B cell (primary cell): ENCODE measurements around the gene TRAPPC5. TPM values are rescaled to one million over a fixed set of nuclear protein-coding genes. Genes with fewer than 3 reads are reported as not detected.

ENCODE experiments used
- ATAC-seq: fragments of 200-7000 bp; cut with Tn5 transposase; one replicate; pipeline ENCODE4 v1.10.0; 2021; ENCODE audit warnings: low read depth, mild to moderate bottlenecking, moderate number of reproducible peaks, moderate library complexity
- CTCF ChIA-PET: fragments of 350-600 bp; sonication (Branson Sonifier 250); formaldehyde crosslinking; loops from one replicate; lab custom pipeline; 2021; ENCODE audit warnings: antibody characterized with exemption, inconsistent platforms; lab: Charles Lee
- POLR2A ChIA-PET: fragments of 350-600 bp; sonication (Branson Sonifier 250); formaldehyde crosslinking; loops from one replicate; lab custom pipeline; 2021; ENCODE audit warnings: antibody characterized with exemption; lab: Charles Lee
- DNase-seq: peaks from one replicate; pipeline ENCODE4 v3.0.0; 2013
- H2AFZ ChIP-seq: 2 replicates; pipeline ENCODE4 v1.6.1; 2012; ENCODE audit warnings: mild to moderate bottlenecking, low read depth, low read length; ENCODE audit not compliant: insufficient read depth, poor library complexity, severe bottlenecking
- H3K27ac ChIP-seq, 2 donors: 1 replicate in 1 of 2; 2 replicates in 1 of 2; pipeline ENCODE4 v1.5.1; 2012 to 2013; ENCODE audit warnings: low read length in 2 of 2, mild to moderate bottlenecking in 2 of 2, moderate library complexity in 1 of 2
- H3K27me3 ChIP-seq, 4 experiments: fragments of 200-600 bp in 1 of 4; sonication (generic) in 1 of 4; replicated peaks in 1 of 4; 1 replicate in 2 of 4; 2 replicates in 2 of 4; pipeline versions ENCODE4 v1.6.1 to v1.7.0; 2013 to 2016; ENCODE audit warnings: low read length in 3 of 4, mild to moderate bottlenecking in 2 of 4, mixed read lengths in 1 of 4, moderate library complexity in 1 of 4; ENCODE audit not compliant: insufficient read depth in 4 of 4, control insufficient read depth in 3 of 4; ENCODE audit errors: control extremely low read depth in 1 of 4
- H3K36me3 ChIP-seq, 2 experiments: replicated peaks in 1 of 2; 1 replicate in 1 of 2; 2 replicates in 1 of 2; pipeline versions ENCODE4 v1.6.1 to v1.7.1; 2013; ENCODE audit warnings: low read length in 1 of 2; ENCODE audit not compliant: insufficient read depth in 2 of 2, control insufficient read depth in 1 of 2; ENCODE audit errors: control extremely low read depth in 1 of 2, extremely low read depth in 1 of 2
- H3K4me1 ChIP-seq, 2 donors: fragments of 200-600 bp in 1 of 2; sonication (generic) in 1 of 2; 1 replicate in 1 of 2; 2 replicates in 1 of 2; pipeline versions ENCODE4 v1.5.1 to v1.6.1; 2013 to 2017; ENCODE audit warnings: low read length in 2 of 2; ENCODE audit not compliant: control insufficient read depth in 2 of 2, insufficient read depth in 2 of 2
- H3K4me2 ChIP-seq: replicated peaks from 2 replicates; pipeline ENCODE3; 2012; ENCODE audit warnings: mild to moderate bottlenecking, low read depth, low read length; ENCODE audit not compliant: poor library complexity, severe bottlenecking
- H3K4me3 ChIP-seq, 5 experiments: fragments of 200-600 bp in 1 of 5; sonication (generic) in 1 of 5; 1 replicate in 3 of 5; 2 replicates in 2 of 5; pipeline versions ENCODE4 v1.5.1 to v1.7.0; 2011 to 2016; ENCODE audit warnings: low read length in 4 of 5, mild to moderate bottlenecking in 4 of 5, low read depth in 2 of 5, control low read depth in 1 of 5, moderate library complexity in 1 of 5; ENCODE audit not compliant: insufficient read depth in 1 of 5; ENCODE audit errors: control extremely low read depth in 1 of 5, extremely low read depth in 1 of 5
- H3K79me2 ChIP-seq: fragments of 200-600 bp; sonication (generic); one replicate; pipeline ENCODE4 v1.6.0; 2016; ENCODE audit warnings: low read length; ENCODE audit not compliant: control insufficient read depth, insufficient read depth
- H3K9ac ChIP-seq: fragments of 200-600 bp; sonication (generic); 2 replicates; pipeline ENCODE4 v1.6.1; 2017; ENCODE audit warnings: mild to moderate bottlenecking, low read length, moderate library complexity
- H3K9me3 ChIP-seq, 3 donors: one replicate each; pipeline versions ENCODE4 v1.6.1 to v1.7.1; 2013; ENCODE audit warnings: low read length in 2 of 3; ENCODE audit not compliant: control insufficient read depth in 2 of 3, insufficient read depth in 1 of 3; ENCODE audit errors: control extremely low read depth in 1 of 3
- H4K20me1 ChIP-seq: 2 replicates; pipeline ENCODE4 v1.6.0; 2012; ENCODE audit warnings: mild to moderate bottlenecking, low read length; ENCODE audit not compliant: insufficient read depth, control insufficient read depth, poor library complexity, severe bottlenecking
- H3K27ac Mint-ChIP-seq: one replicate; pipeline ENCODE4 v1.8.0; 2021; ENCODE audit warnings: mixed read lengths
- H3K27me3 Mint-ChIP-seq: one replicate; pipeline ENCODE4 v1.8.0; 2021; ENCODE audit warnings: mixed read lengths
- H3K4me1 Mint-ChIP-seq: one replicate; pipeline ENCODE4 v1.8.0; 2021; ENCODE audit warnings: mixed read lengths
- H3K4me3 Mint-ChIP-seq: one replicate; pipeline ENCODE4 v1.8.0; 2021; ENCODE audit warnings: mixed read lengths
- H3K9me3 Mint-ChIP-seq: one replicate; pipeline ENCODE4 v1.8.0; 2022; ENCODE audit warnings: mixed read lengths; ENCODE audit not compliant: insufficient read depth
- CTCF ChIP-seq: fragments of 200-600 bp; IDR thresholded peaks from one replicate; pipeline ENCODE4 v1.8.0; 2022; ENCODE audit warnings: antibody characterized with exemption, mild to moderate bottlenecking
- EZH2 ChIP-seq: IDR thresholded peaks from 2 replicates; pipeline ENCODE4 v1.6.1; 2012; ENCODE audit warnings: borderline replicate concordance, low read depth, mild to moderate bottlenecking, moderate library complexity, low read length; ENCODE audit not compliant: insufficient read depth, poor library complexity, severe bottlenecking
- WGBS: methylation state at CpG from one replicate; pipeline ENCODE4 v1.1.5; 2013; ENCODE audit warnings: missing lambda C conversion rate; ENCODE audit not compliant: insufficient coverage; 5-methylcytosine and 5-hydroxymethylcytosine counted together
- intact Hi-C: fragments of 100-400 bp; cut with micrococcal nuclease; formaldehyde crosslinking; loops from one replicate; pipeline ENCODE4 v1.10.0; 2022
- polyA plus RNA-seq: library from polyadenylated mRNA; depleted of rRNA; stranded (reverse); fragments of >200 nt; gene quantifications from 2 replicates; pipeline ENCODE4 v1.2.3, GENCODE V29; 2012
- total RNA-seq, 2 donors: library from RNA; stranded (reverse); fragments of 120-200 nt in 1 of 2; gene quantifications; 1 replicate in 1 of 2; 2 replicates in 1 of 2; pipeline versions ENCODE4 v1.2.3 to v1.2.4, GENCODE V29; 2013 to 2022

The TRAPPC5 gene
- total and polyA plus RNA-seq, 2 donors (not counting 1 experiment from before 2014, with no cell fraction given) = 61.5 to 64.9 TPM

- no peak for TF ChIP-seq CTCF
- TF ChIP-seq EZH2 = no peak
- peak overlapping the region; percentile 39 for H2AFZ ChIP-seq
- no peaks in the 10 kb centered on the region for H3K9me3 Mint-ChIP-seq
- H3K36me3 ChIP-seq = no peaks in the 10 kb centered on the region
- H3K27ac ChIP-seq = peak overlapping the region; percentile 95 to 98
- peak overlapping the region; percentile 71 for H3K4me2 ChIP-seq
- H3K27me3 Mint-ChIP-seq = no peaks in the 10 kb centered on the region
- no peak for ATAC-seq
- 82% methylated on average over 7 of the region's 14 CpGs for WGBS
- H3K9ac ChIP-seq = peak overlapping the region; percentile 38
- H3K9me3 ChIP-seq = peaks cover 0 to 2% (median 0%) of the 10 kb centered on the region in 3 donors
- H3K79me2 ChIP-seq = peaks cover 68% of the 10 kb centered on the region
- DNase-seq = no peak
- H3K4me3 Mint-ChIP-seq = peak overlapping the region; percentile 87
- H3K4me1 Mint-ChIP-seq = peaks cover 87% of the 10 kb centered on the region
- POLR2A ChIA-PET = interaction anchor here (0.6 to 1.5 kb wide), 6 partner anchors 11 to 97 kb away, joined by 3 to 9 read pairs (median 5); no protein-coding TSS in a partner anchor
- intact Hi-C loops = loop anchor here (10.0 kb wide), 1 partner anchor 362 kb away; the partner anchor contains the start of gene ARHGEF18
- CTCF ChIA-PET = interaction anchor here (1.0 to 3.2 kb wide), 6 partner anchors 10 to 93 kb away, joined by 3 to 24 read pairs (median 4); partner anchors contain the start of gene TRAPPC5
- no peaks in the 10 kb centered on the region for H4K20me1 ChIP-seq
- peaks cover 88 to 97% of the 10 kb centered on the region in 2 donors for H3K4me1 ChIP-seq
- H3K27ac Mint-ChIP-seq = peak overlapping the region; percentile 100
- H3K27me3 ChIP-seq = no peaks in the 10 kb centered on the region
- H3K4me3 ChIP-seq = peak overlapping the region in 4 of 5 experiments; percentile 12 to 42 (median 18)
Measured at GRCh38 chr19:7706188-7706954, 25.7 kb downstream of the TRAPPC5 start.
